Activated gamma-delta T cell treated with anti-CD3 and anti-CD28 coated beads, Interleukin-2, amount 50 U/mL, for 16 hours (primary cell): ENCODE data around the gene TTC23.
A peak's percentile ranks its signal among the peaks of the same experiment; 100 is the strongest.

Experiments used
- DNase-seq: peaks from one replicate; pipeline ENCODE4 v3.0.0-alpha.2; 2020; ENCODE audit warnings: low read depth

The TTC23 gene, protein sequence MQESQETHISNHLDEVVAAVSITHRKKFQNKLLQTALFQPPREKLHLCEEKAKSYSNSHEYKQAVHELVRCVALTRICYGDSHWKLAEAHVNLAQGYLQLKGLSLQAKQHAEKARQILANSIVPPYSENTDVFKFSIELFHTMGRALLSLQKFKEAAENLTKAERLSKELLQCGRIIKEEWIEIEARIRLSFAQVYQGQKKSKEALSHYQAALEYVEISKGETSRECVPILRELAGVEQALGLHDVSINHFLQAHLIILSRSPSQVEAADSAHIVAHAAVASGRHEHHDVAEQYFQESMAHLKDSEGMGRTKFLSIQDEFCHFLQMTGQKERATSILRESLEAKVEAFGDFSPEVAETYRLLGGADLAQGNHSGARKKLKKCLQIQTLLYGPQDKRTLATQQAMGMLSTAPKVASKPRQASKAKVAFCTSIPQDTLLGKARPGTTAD

DNA sequence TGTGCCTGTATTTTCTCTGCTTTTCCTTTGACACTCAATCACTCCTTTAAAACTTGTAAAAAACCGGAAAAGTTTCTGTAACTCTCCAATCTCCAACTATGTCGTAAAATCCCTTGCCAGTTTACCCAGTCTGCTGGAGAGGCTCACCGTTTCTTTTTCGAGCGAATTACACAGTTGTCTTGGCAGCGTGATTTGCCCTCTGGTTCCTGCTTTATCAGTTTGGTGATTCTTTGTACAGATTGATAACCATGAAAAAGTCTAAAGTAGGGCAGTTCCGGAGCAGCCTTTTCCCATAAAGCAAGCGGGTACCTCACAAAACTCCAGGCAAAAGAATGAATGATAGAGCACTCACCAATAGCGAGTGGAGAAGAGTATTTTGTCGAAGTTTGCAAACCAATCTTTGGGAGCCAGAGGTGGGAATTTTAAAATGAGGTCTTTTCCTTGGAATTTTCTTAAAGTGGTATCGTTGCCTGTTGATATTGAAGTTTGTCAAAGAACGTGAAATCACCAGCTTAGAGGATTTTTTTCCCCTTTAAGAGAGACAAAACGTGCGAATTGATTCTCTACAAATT lies at the start of gene TTC23:
TSS of gene TTC23 (minus strand) at position 312 of the 572 bp plus-strand sequence. CDS start 20,869 bp downstream, outside the sequence.
- no peak for DNase-seq

DNA sequence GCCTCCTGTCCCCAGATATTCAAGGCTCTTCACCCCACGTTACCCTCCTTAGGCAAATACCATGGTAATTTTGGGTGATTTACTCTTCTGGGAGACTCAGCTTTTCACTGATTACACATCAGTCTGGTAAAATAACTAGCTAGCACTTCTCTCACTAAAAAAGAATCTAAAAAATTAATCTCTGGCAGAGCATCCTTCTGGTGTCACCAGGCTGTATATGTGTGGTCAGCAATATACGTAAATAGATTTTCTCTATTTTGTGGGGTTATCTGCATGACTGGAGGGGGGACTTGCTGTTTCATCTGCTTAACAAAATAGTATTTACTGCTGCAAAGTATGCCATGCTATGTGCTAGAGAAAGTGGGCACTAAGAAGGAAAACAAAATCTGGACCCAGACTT lies 47.0 kb upstream of the TTC23 start:
- DNase-seq, result no peak

DNA sequence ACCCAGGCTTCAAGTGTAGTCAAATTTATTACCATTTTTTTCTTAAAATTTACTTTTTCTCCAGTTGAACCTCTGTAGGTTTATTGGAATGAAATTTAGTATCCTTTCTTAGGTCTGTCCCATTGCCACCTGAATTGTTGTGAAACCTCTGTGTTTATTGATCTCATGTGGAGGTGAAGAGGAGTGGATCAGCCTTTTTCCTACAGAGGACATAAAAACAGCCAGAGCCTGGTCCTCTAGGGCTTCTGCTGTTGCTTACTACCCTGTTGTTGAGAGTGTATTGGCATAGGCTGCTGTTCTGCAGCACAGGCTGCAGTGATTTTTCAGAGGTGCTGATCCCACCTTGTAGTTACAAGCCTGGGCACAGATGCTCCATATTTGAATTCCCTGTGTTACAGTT lies 46.5 kb upstream of the TTC23 start:
- DNase-seq, result no peak

DNA sequence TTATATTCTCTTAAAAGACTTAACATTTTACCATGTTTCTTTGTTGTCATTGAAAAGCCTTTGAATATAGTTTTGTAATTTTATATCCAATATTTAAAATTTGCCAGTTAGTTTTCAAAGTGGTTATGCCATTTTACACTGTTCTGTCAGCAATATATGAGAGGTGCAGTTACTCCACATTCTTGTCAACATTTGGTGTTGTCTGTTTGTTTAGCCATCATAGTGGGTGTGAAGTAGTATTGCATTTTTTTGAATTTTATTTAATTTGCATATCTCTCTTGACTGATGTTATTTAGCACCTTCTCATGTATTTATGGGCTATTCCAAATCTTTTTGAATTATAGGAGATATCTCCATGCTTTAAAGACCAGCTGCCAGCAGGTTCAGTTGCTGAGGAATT lies 42.3 kb upstream of the TTC23 start:
- no peak for DNase-seq

DNA sequence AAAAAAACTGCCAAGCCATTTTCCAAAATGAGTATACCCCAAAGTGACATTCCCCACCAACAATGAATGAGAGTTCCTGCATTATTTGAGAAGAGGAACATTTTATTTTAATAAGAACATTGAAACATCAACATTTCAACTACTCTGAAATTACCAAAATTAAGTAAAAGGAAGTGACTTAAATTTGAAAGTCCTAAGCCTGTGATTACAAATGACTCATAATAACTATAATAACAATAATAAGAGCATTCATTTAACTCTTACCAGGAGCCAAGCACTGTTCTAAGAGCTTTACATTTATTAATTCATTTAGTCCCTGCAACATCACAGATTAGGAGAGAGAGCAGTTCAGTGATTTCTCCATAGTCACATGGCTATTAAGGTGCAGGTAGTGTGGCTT lies 34.3 kb upstream of the TTC23 start:
- DNase-seq, result no peak

DNA sequence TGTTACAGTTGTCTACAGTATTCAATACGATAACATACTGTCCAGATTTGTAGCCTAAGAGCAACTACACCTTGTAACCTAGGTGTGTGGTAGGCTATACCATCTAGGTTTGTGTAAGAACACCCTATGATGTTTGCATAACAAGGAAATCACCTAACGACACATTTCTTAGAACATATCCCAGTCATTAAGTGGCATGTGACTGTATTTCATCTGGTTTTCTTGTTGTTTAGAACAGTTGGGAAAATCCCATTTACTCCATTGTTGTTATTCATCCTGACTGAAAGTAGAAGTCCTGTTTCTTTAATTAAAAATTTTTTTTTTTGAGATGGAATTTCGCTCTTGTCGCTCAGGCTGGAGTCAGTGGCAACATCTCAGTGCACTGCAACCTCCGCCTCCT lies 33.2 kb upstream of the TTC23 start:
- DNase-seq, result no peak

DNA sequence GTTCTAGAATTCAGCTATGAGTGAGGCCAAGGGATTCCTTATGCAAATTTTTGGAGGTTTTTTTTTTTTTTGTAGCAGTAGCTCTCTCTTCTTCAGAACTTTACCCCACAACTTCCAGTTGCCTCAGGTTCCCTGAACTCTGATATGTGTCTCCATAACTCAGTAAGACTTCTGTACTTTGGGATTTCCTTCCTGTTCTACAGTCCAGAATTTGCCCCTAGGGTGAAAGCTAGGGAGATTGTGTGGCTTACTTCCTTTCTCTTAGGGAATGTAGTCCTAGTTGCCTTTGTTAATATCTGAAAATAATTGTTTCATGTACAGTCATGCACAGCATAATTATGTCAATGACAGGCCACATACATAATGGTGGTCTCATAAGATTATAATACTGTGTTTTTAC lies 32.7 kb upstream of the TTC23 start:
- no peak for DNase-seq

DNA sequence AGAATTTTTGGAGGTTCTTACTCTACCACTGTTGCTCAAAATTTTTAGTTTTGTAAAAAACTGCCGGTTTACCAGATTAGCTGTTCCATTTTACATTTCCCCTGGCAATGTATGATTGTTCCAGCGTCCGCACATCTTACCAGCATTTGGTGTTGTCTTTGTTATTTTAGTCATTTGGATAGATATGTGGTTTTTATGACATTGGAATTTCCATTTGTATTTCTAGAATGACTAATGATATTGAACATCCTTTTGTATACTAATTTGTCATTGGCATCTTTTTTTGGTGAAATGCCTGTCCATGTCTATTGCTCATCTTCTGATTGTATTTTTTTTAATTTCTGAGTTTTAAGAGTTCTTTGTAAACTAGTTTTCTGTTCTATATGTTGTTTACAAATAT lies 30.4 kb upstream of the TTC23 start:
- DNase-seq, result no peak

DNA sequence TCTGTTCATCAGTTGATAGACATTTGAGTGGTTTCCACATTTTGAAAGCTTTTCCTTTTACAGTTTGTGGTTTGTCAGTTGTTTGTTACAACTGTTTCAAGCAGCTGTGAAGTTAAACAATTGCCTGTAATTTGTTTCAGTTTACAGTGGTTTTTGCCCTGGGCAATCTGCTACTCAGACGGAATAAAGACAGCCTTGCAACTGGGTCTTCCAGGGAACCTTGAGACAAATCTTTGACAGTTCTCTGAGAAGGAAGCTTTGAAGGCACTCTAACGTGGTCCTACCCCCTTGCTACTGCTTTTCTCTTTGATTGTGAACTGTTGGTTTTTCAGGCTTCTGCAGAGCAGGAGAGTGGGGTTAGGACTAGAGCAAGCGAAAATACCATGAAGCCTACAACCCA lies 29.9 kb upstream of the TTC23 start:
- DNase-seq, result no peak

DNA sequence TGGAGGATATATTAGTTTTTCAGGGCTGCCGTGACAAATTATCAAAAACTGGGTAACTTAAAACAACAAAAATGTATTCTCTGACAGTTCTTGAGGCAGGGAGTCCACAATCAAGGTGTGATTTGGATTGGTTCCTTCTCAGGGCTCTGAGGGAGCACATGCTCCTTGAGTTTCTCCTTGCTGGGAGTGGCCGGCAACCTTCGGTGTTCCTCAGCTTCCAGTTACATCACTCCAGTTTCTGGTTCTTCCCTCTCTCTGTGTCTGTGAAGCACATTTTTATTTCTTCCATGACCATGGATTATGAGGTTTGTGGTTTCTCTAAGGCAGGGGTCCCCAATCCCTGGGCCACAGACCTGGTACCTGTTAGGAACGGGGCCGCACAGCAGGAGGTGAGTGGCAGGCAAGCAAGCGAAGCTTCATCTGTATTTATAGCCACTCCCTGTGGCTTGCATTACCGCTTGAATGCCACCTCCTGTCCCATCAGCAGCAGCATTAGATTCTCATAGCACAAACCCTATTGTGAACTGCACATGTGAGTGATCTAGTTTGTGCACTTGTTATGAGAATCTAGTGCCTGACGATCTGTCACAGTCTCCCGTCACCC lies 26.2 kb upstream of the TTC23 start:
- DNase-seq, result no peak

DNA sequence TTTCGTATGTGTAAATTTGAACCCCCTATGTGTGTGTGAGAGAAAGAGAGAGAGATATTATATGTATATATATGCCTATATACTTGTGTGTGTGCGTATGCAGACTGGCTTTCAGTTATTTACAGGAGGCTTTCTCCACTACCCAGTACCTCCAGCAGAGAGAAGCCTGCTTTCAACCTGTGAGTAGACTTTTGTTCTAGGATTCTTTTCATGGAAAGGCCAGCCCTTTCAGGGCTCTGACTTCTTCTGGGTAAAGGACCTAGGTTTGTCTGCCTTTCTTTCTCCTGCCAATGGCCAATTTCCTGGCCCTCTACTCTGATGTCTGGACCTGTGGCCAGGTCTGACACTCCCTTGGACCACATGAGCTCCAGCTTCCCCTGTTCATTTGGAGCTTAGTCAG lies 25.7 kb upstream of the TTC23 start:
- DNase-seq, result no peak

DNA sequence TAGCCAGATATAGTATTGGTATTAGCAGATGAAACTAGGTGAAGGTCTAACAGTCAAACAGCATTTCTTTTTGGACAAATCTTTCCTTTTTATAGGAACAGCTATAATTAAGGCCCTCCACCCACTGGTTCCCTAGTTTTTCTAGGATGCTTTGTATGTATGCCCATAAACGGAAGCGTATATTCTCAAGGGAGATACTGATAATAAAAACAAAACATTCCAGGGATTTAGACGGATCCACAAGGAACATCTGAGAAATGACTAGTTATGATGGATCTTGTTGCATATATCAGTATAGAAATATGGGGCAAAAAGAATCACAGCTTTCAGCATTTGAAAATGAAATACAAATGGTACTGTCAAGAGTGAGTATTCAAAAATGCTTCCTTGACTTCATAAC lies 24.4 kb upstream of the TTC23 start:
- no peak for DNase-seq

DNA sequence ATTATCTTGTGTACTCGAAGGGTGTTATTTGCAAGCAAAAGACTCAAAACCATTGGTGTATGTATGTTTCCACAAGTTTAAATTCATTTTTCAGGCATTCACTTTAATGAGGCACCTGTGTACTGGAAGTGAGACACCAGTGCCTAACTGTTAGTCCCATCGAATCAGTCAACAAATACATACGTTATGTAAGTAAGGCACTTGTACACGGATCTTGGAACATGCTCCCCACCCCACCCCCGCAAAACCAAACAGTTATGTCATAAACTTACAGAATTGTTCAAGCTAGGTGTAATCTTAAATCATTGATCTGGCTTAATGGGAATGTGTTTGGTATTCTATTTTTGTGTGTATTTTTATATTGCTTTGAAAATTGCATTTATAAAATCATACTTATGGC lies 19.1 kb upstream of the TTC23 start:
- DNase-seq, result no peak

DNA sequence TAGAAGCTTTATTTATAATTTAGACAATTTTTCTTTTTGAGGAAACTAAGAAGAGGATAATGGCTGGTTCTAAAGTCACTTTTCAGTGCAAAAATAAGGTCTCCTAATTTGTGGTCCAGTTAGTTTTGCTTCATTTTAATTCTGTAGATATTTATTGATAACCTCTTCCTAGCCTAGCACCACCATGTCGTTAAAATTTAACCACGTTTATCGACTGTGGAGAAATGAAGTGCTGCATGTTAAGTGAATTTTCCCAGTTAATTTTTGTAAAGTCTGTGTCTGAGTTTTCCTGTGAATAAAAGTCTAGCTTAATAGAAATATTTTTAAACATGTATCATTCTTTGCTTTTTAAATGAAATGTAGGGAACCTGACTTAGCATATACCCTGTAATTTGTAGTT lies 18.6 kb upstream of the TTC23 start:
- DNase-seq, result no peak

DNA sequence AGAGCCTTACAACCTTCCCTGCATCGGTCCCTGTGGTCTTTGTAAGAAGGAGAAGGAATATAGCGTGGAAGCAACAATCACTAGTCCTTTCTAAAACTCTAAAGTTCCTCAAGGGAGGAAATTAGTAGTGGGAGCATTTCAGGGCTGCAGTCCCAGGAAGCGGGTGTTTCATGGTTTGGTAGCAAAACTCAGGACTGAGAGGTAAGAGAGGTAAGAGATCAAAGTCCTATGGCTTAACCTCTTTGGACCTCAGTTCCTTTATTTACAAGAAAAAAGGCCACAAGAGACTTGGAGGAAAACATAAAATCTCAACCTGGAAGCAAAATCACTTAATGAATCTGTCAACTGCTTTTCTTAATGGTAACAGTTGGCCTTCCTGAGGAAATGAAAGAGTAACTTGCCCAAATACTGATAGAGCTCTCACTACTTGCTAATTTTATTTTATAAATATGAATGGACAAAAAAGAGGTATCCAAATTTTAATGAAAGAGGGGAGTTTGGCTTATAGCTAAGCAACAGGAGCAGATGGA lies 16.2 kb upstream of the TTC23 start:
- DNase-seq, result no peak

DNA sequence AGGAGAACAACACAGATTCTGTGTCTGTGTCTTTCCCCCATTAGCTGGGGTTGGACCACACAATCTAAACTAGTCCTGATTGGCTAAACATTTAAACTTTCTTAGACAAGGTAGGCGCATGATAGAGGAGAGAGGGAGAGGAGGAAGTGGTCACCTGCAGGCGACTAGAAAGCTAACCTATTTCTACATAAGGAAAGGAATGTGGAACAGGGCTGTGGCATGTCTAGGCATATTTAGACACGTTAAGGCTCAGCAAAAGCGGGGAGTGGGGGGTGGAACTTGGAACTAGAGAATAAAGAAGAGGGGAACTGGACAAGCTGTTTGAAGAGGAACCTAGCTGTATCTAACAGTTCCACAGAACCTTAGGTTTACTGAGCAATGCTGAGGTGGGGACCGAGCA lies 14.7 kb upstream of the TTC23 start:
- DNase-seq, result no peak

DNA sequence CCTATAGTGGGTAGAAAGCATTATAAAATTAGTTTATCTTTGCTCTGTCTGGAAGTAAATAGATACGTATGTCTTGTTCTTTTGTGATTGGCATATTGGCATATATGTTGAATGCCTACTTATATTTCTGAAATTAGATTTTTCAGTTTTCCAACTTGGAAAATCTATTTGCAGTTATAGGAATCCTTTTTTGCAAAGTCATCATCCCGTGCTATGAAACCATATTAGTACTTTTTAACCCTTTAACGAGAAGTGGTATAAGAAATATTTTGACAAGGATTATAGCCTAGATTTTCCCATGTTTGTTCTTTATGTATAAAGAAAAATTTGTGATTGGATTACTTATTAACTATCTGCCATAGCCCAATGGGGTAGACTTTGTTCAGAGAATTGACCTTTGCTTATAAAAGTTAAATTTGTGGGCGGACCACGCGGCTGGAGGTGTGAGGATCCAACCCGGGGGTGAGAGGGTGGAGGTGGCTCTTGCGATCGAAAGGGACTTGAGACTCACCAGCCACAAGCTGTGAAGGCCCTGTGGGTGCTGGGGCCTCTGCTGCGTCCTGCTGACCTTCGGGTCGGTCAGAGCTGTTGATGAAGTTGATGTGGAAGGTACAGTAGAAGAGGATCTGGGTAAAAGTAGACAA lies 7.8 kb upstream of the TTC23 start:
- DNase-seq, result no peak

DNA sequence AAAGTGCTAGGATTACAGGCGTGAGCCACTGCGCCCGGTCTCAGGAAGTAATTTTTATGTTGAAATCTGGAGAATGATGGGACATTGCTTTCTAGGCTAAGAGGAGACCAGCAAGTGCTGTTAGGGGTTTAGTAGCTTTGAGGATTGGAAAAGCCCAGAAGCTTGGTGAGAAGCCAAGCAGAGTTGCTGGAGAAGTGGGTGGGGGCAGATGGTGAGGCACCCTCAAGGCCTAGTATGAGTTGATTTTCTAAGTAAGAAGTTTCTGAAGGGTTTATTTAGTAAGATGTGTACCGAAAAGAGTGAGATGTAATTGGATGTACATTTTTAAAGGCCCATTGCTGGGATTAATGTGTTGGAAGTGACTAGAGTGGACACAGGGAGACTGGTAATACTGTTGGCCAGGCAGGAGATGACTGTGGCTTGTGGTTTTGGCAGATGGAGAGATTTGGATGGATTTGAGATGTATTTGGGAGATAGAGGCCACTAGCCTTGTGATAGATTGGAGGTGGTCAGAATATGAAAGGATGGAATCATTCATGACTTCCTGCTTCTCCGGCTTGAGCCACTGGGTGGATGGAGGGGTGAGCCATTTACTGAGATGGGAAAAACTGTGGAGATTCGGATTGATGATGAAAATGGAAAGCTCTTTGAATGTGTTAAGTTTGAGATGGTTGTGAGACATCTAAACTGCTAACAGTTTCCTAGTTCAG lies 4.2 kb upstream of the TTC23 start:
- DNase-seq, result no peak

DNA sequence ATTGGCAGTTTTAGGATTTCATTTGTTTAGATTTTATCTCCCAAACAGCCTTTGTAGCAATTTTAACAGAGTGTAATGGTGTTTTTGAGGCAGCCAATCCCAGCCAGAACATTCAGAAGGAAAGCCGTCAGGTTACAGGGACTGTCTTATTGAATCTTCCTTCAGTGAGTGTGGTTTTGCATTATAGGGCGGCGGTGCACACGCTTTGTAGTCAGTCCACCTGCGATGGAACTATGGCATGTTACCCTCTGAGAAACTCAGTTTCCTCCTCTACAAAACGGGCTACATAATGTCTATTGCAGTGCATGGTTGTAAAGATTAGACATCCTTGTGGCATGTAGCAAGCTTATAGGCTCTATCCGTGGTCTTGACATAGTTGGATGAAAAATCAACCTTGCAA lies 2.9 kb upstream of the TTC23 start:
- no peak for DNase-seq

DNA sequence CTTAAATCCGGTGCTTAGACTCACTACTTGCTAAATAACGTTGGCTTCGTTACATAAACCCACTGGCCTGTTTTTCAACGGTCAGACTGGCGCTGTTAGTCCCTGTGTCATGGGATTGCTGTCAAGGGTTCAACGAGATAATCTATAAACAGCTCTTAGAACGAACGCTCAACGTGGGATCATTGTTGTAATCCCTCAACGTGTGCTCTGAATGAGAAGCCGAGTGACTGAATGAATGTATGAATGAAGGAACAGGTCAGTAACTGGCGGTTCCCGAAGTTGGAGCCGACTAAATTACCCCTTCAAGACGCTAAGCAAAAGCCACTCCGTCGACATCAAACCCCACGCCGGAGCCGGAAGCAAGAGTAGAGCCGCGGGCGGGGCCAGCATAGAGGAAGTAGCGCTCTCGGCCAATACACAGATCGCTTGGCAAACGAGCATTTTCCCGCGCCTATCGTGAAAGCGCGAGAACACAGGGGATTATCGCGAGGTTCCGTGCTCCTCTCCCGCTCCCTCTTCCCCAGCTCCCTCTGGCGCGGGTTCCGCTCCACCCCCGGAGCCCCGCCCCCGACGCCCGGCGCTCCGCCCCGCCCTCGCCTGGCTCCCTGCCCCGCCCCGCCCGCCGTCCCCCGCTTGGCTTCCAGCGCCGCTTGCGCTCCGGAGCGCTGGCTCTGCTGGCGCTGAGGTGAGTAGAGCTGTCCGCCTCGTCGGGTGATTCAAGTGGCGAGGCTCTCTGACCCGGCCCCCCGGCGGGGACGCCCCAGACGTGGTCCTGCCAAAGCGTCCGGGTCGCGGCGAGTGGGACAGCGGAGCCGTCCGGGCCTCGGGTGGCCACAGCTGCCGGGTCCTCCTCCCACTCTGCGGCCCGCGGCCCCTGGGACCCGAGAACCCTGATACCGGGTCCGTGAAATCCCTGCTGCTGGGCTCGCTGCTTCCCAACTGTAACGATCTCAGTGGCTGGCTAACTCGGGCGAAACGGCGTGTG lies 1.8 kb upstream of the TTC23 start, which contains the start of gene LRRC28:
TSS of gene LRRC28 (plus strand) at position 625 of the 985 bp plus-strand sequence. CDS start 4,477 bp downstream, outside the sequence.
- peak; percentile 91 for DNase-seq

DNA sequence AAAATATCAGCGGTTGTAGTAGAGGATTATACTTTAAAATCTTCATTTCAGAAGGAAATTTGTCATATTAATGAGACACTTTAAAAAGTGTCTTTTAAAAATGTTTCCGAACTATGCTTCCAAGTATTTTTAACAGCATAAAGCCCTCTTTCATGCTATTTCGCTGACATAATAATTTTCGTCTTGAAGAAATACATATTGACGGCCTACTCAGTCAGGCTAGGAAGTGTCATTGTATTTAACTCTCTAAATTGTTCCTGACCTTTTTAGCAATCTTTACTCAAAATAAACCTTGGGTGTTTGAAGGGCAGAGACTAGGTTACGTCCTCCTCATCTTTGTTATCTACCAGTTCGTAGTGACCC lies 1.1 kb upstream of the TTC23 start:
- DNase-seq, result no peak
